Hepatocyte (in vitro differentiated cells): ENCODE data around the gene ABHD15. TPM values are rescaled to one million over a fixed set of nuclear protein-coding genes. Genes with fewer than 3 reads are reported as not detected.

Experiments used
- DNase-seq: peaks from one replicate; pipeline ENCODE4 v3.0.0-alpha.2; 2016; ENCODE audit warnings: low spot score
- H2AFZ ChIP-seq: fragments of 200-600 bp; sonication (generic); 2 replicates; pipeline ENCODE4 v1.6.0; 2016; ENCODE audit warnings: antibody characterized with exemption, mild to moderate bottlenecking
- H3K27ac ChIP-seq: fragments of 200-600 bp; sonication (generic); 2 replicates; pipeline ENCODE4 v1.5.1; 2016; ENCODE audit warnings: mild to moderate bottlenecking
- H3K27me3 ChIP-seq: fragments of 200-600 bp; sonication (generic); 2 replicates; pipeline ENCODE4 v1.6.1; 2016
- H3K36me3 ChIP-seq: fragments of 200-600 bp; sonication (generic); replicated peaks from 2 replicates; pipeline ENCODE4 v1.5.1; 2016; ENCODE audit warnings: low read depth; ENCODE audit not compliant: insufficient read depth
- H3K4me1 ChIP-seq: fragments of 200-600 bp; sonication (generic); 2 replicates; pipeline ENCODE4 v1.5.1; 2016; ENCODE audit warnings: mild to moderate bottlenecking, moderate library complexity; ENCODE audit not compliant: insufficient read depth
- H3K4me2 ChIP-seq: fragments of 200-600 bp; sonication (generic); 2 replicates; pipeline ENCODE4 v1.6.0; 2016
- H3K4me3 ChIP-seq: fragments of 200-600 bp; sonication (generic); 2 replicates; pipeline ENCODE4 v1.5.1; 2016; ENCODE audit warnings: mild to moderate bottlenecking
- H3K79me2 ChIP-seq: fragments of 200-600 bp; sonication (generic); 2 replicates; pipeline ENCODE4 v1.6.0; 2017; ENCODE audit warnings: mild to moderate bottlenecking
- H3K9me2 ChIP-seq: fragments of 200-600 bp; sonication (generic); replicated peaks from 2 replicates; pipeline ENCODE4 v1.6.0; 2017; ENCODE audit warnings: mild to moderate bottlenecking; ENCODE audit not compliant: insufficient read depth
- H3K9me3 ChIP-seq: fragments of 200-600 bp; sonication (generic); 2 replicates; pipeline ENCODE4 v1.5.1; 2016; ENCODE audit warnings: low read depth, mild to moderate bottlenecking
- H4K20me1 ChIP-seq: fragments of 200-600 bp; sonication (generic); 2 replicates; pipeline ENCODE4 v1.6.0; 2016; ENCODE audit warnings: mild to moderate bottlenecking; ENCODE audit not compliant: insufficient read depth, poor library complexity, severe bottlenecking
- CTCF ChIP-seq: fragments of 200-600 bp; sonication (generic); IDR thresholded peaks from 2 replicates; pipeline ENCODE4 v1.5.1; 2016; ENCODE audit warnings: antibody characterized with exemption, mild to moderate bottlenecking; ENCODE audit not compliant: poor library complexity
- EZH2 ChIP-seq: fragments of 200-600 bp; sonication (generic); IDR thresholded peaks from 2 replicates; pipeline ENCODE4 v1.6.1; 2016; ENCODE audit warnings: antibody characterized with exemption, mild to moderate bottlenecking, borderline replicate concordance
- EZH2phosphoT487 ChIP-seq: fragments of 200-600 bp; sonication (generic); IDR thresholded peaks from one replicate; pipeline ENCODE4 v1.6.1; 2018; ENCODE audit warnings: antibody characterized with exemption, mild to moderate bottlenecking, low read depth, moderate library complexity; ENCODE audit not compliant: unreplicated experiment, severe bottlenecking
- WGBS: methylation state at CpG from one replicate; pipeline ENCODE4 v1.1.6; 2016; ENCODE audit warnings: low lambda C conversion rate; ENCODE audit errors: missing lambda C conversion rate; 5-methylcytosine and 5-hydroxymethylcytosine counted together
- polyA plus RNA-seq: library from polyadenylated mRNA; unstranded; fragments of >200 nt; fragmentation: Nextera tagmentation; extraction: Ambion mirVana; gene quantifications from 2 replicates; pipeline ENCODE4 v1.2.1, GENCODE V29; 2016
- total RNA-seq: library from RNA; depleted of rRNA; stranded (reverse); fragments of >200 nt; gene quantifications from 2 replicates; pipeline ENCODE4 v1.2.3, GENCODE V29; 2014

Gene ABHD15
- total and polyA plus RNA-seq, 2 experiments from 2014 or later = 11.0 to 19.2 TPM

GRCh38 chr17:29579866-29580771 lies 13.3 kb upstream of the ABHD15 start:
- no peaks in the 10 kb centered on the region for H3K36me3 ChIP-seq

GRCh38 chr17:29578626-29579485 lies 12.0 kb upstream of the ABHD15 start:
- no peaks in the 10 kb centered on the region for H3K9me2 ChIP-seq
- no peak overlapping the region for H3K4me3 ChIP-seq
- no peak for TF ChIP-seq EZH2
- H3K27me3 ChIP-seq = no peaks in the 10 kb centered on the region
- no peak overlapping the region for H3K4me2 ChIP-seq
- H2AFZ ChIP-seq = no peak overlapping the region
- no peak overlapping the region for H3K27ac ChIP-seq
- H3K36me3 ChIP-seq = no peaks in the 10 kb centered on the region
- 99% methylated on average over 14 of the region's 14 CpGs for WGBS
- H3K4me1 ChIP-seq = peaks cover 11% of the 10 kb centered on the region
- no peaks in the 10 kb centered on the region for H3K9me3 ChIP-seq
- H3K79me2 ChIP-seq = peaks cover 6% of the 10 kb centered on the region
- H4K20me1 ChIP-seq = peaks cover 4% of the 10 kb centered on the region
- DNase-seq = no peak

More at GRCh38 chr17:29579866-29580771, 13.3 kb upstream of the ABHD15 start:
- 74% methylated on average over 15 of the region's 15 CpGs for WGBS
- H3K9me2 ChIP-seq = no peaks in the 10 kb centered on the region
- H3K9me3 ChIP-seq = no peaks in the 10 kb centered on the region
- H3K79me2 ChIP-seq = peaks cover 17% of the 10 kb centered on the region
- no peak overlapping the region for H3K4me2 ChIP-seq
- TF ChIP-seq EZH2 = no peak
- TF ChIP-seq CTCF = peak; percentile 82
- no peak for TF ChIP-seq EZH2phosphoT487
- H4K20me1 ChIP-seq = peaks cover 12% of the 10 kb centered on the region
- H3K27me3 ChIP-seq = no peaks in the 10 kb centered on the region
- H3K4me3 ChIP-seq = no peak overlapping the region
- DNase-seq = peak; percentile 88
- H3K4me1 ChIP-seq = peaks cover 4% of the 10 kb centered on the region
- no peak overlapping the region for H2AFZ ChIP-seq
- H3K27ac ChIP-seq = no peak overlapping the region

GRCh38 chr17:29577385-29578211 lies 10.8 kb upstream of the ABHD15 start:
- TF ChIP-seq EZH2 (no peak), CTCF (no peak), EZH2phosphoT487 (no peak)
- Histone ChIP-seq H3K9me3 (no peaks in the 10 kb centered on the region), H3K9me2 (no peaks in the 10 kb centered on the region), H4K20me1 (no peaks in the 10 kb centered on the region), H3K4me3 (no peak overlapping the region), H3K27ac (no peak overlapping the region), H3K4me1 (peaks cover 12% of the 10 kb centered on the region), H3K27me3 (no peaks in the 10 kb centered on the region), H2AFZ (no peak overlapping the region), H3K4me2 (no peak overlapping the region), H3K36me3 (no peaks in the 10 kb centered on the region), H3K79me2 (peaks cover 4% of the 10 kb centered on the region)
- 93% methylated on average over 22 of the region's 22 CpGs for WGBS
- DNase-seq = no peak
